ENCODE data around the gene FEN1. TPM values are rescaled to one million over a fixed set of nuclear protein-coding genes. Genes with fewer than 3 reads are reported as not detected.

Gene FEN1
- total and polyA plus RNA-seq, 8 donors: 4.2 to 24.6 (median 10.0) TPM; not detected in 1

GRCh38 chr11:61776561-61777075 is 16.1 kb upstream of the FEN1 start:
- TF ChIP-seq POLR2A (IDR thresholded peaks at IDR 0.05): no peak
- peak in 5 of 7 experiments; percentile 28 to 79 (median 67) for TF ChIP-seq CTCF (IDR thresholded peaks at IDR 0.05)
- Histone ChIP-seq H3K4me1 (peaks cover 26 to 63% (median 47%) of the 10 kb centered on the region in 4 donors), H3K36me3 (peaks cover 22 to 70% (median 51%) of the 10 kb centered on the region in 4 donors), H3K27ac (peak overlapping the region; percentile 43 to 91 (median 57)), H3K4me3 (peak overlapping the region in 1 of 4 donors; percentile 8), H3K27me3 (no peaks in the 10 kb centered on the region), H3K9me3 (no peaks in the 10 kb centered on the region)
- peak; percentile 76 to 83 for DNase-seq
- WGBS, 5 donors: 47 to 72% (median 62%) methylated on average over 5 to 9 of the region's 9 CpGs
- intact Hi-C loops (cut with DNase I; ENCODE audit: low total_unique reads): no loop called here

GRCh38 chr11:61777234-61778090 is 15.2 kb upstream of the FEN1 start:
- 44 to 53% (median 46%) methylated on average over 48 to 67 of the region's 67 CpGs for WGBS, 5 donors
- Histone ChIP-seq H3K4me3 (peak overlapping the region; percentile 14 to 27 (median 20)), H3K27me3 (no peaks in the 10 kb centered on the region), H3K36me3 (peaks cover 22 to 70% (median 59%) of the 10 kb centered on the region in 4 donors), H3K9me3 (no peaks in the 10 kb centered on the region), H3K27ac (peak overlapping the region; percentile 43 to 91 (median 57)), H3K4me1 (peaks cover 18 to 55% (median 39%) of the 10 kb centered on the region in 4 donors)
- intact Hi-C loops (cut with DNase I; ENCODE audit: low total_unique reads): no loop called here
- TF ChIP-seq EP300 (IDR thresholded peaks at IDR 0.05) (no peak), CTCF (IDR thresholded peaks at IDR 0.05) (no peak), POLR2AphosphoS5 (IDR thresholded peaks at IDR 0.05) (peak in 2 of 3 donors; percentile 5 to 35), POLR2A (IDR thresholded peaks at IDR 0.05) (no peak)
- DNase-seq: peak; percentile 77 to 86

- TF ChIP-seq EP300 (IDR thresholded peaks at IDR 0.05): no peak
- TF ChIP-seq POLR2A (IDR thresholded peaks at IDR 0.05): no peak
- no peak for TF ChIP-seq POLR2AphosphoS5 (IDR thresholded peaks at IDR 0.05)
- TF ChIP-seq CTCF (IDR thresholded peaks at IDR 0.05): no peak
- Histone ChIP-seq H3K36me3 (peaks cover 28 to 75% (median 67%) of the 10 kb centered on the region in 4 donors), H3K4me1 (peaks cover 17 to 45% (median 35%) of the 10 kb centered on the region in 4 donors), H3K9me3 (no peaks in the 10 kb centered on the region), H3K27ac (peak overlapping the region in 3 of 5 donors; percentile 24 to 91 (median 43)), H3K4me3 (no peak overlapping the region), H3K27me3 (no peaks in the 10 kb centered on the region)
- intact Hi-C loops (cut with DNase I; ENCODE audit: low total_unique reads): no loop called here
- DNase-seq: no peak
- 80 to 88% (median 87%) methylated on average over 11 of the region's 11 CpGs for WGBS, 5 donors
Observed at GRCh38 chr11:61778357-61778886, 14.3 kb upstream of the FEN1 start.

- whole genome bisulfite sequencing, 5 donors: 82 to 91% (median 88%) methylated on average over 10 to 24 of the region's 24 CpGs
- intact Hi-C loops (cut with DNase I; ENCODE audit: low total_unique reads): no loop called here
- no peak for DNase-seq
- peaks cover 34 to 75% (median 71%) of the 10 kb centered on the region in 4 donors for H3K36me3 ChIP-seq
- no peaks in the 10 kb centered on the region for H3K9me3 ChIP-seq
- H3K27me3 ChIP-seq: no peaks in the 10 kb centered on the region
- H3K4me3 ChIP-seq: no peak overlapping the region
- TF ChIP-seq POLR2A (IDR thresholded peaks at IDR 0.05) (no peak), POLR2AphosphoS5 (IDR thresholded peaks at IDR 0.05) (no peak), CTCF (IDR thresholded peaks at IDR 0.05) (no peak), EP300 (IDR thresholded peaks at IDR 0.05) (no peak)
- H3K4me1 ChIP-seq: peaks cover 17 to 38% (median 35%) of the 10 kb centered on the region in 4 donors
- peak overlapping the region in 2 of 5 donors; percentile 24 to 43 for H3K27ac ChIP-seq
Observed at GRCh38 chr11:61778920-61779650, 13.6 kb upstream of the FEN1 start.

All from stomach (tissue), 9 donors.